GM18951 (cell line): ENCODE data around the gene MUC13.

ENCODE experiments used
- POLR2A ChIP-seq: IDR thresholded peaks from 4 replicates; pipeline ENCODE4 v1.6.1; 2011; ENCODE audit warnings: mild to moderate bottlenecking; ENCODE audit not compliant: insufficient read length, insufficient read depth; ENCODE audit errors: extremely low read depth
- in situ Hi-C: fragments of 300-500 bp; cut with MboI; formaldehyde crosslinking; loops from one replicate; pipeline ENCODE4 v1.12.0; 2022; ENCODE audit warnings: low sequenced_read_pairs, mixed read lengths, inconsistent platforms; ENCODE audit not compliant: unreplicated experiment

Gene MUC13

GRCh38 chr3:124928333-124929202 is 6.0 kb downstream of the MUC13 start:
- no peak for TF ChIP-seq POLR2A
- in situ Hi-C loops, result no loop called here

DNA sequence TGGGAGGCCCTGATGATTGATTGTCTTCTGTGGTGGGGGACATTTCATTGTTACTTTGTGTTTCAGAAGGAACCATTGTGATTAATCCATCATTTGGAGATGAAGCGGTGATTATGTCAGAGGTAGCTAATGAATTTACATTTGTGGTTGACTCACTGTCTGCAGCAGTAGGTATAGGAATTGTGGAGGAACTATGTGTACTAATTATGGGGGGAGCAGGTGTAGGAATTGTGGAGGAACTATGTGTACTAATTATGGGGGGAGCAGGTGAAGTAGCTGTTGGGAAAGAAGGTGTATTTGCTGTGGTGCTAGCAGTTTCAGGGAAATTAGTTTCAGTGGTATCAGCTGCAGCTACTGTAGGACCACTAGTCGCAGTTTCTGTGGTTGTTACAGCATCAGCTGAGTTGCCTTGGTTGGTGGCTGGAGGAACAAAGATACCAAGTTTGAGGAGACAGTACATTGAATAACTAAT is 6.9 kb downstream of the MUC13 start:
- in situ Hi-C loops, result no loop called here
- no peak for TF ChIP-seq POLR2A

- in situ Hi-C loops, result no loop called here
- no peak for TF ChIP-seq POLR2A
Measured at GRCh38 chr3:124926426-124927101, 8.0 kb downstream of the MUC13 start.

DNA sequence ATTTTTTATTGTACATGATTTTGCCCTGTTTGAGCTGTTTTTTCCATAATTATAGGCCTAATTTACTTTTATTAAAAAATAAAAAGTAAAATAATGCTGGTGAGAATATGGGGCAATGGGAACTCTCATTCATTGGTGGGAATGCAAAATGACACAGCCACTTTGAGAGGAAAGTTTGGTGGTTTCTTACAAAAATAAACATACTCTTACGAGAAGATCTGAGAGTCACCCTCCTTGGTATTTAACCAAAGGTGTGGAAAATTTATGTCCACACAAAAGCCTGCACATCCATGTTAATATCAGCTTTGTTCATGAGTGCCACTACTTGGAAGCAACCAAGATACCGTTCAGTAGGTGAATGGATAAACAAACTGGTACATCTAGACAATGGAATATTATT is 9.8 kb downstream of the MUC13 start:
- no peak for TF ChIP-seq POLR2A
- in situ Hi-C loops, result no loop called here

- in situ Hi-C loops, result no loop called here
- TF ChIP-seq POLR2A, result no peak
Measured at GRCh38 chr3:124923833-124924232, 10.7 kb downstream of the MUC13 start.

GRCh38 chr3:124920718-124921117 is 13.8 kb downstream of the MUC13 start:
- TF ChIP-seq POLR2A, result no peak
- in situ Hi-C loops, result no loop called here

DNA sequence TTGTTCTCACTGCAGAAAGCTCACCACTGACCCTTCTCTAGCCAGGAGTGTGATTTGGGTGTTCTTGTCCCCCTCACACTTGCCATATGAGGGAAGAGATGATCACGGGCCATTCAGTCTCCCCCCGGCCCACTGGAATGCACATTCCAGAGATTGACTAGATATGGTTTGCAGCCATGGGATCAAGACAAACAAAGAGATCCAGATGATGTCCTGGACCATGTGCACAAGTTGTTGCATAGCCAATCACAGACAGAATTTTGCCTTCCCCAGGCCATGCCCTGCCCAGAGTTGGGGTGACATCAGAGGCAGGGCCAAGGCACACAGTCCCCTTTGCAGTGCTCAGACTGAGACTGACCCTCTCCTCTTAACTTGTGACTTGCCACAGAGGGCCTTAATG is 14.8 kb downstream of the MUC13 start:
- in situ Hi-C loops, result no loop called here
- TF ChIP-seq POLR2A, result no peak

GRCh38 chr3:124918524-124918923 is 16.0 kb downstream of the MUC13 start:
- in situ Hi-C loops, result no loop called here
- no peak for TF ChIP-seq POLR2A

DNA sequence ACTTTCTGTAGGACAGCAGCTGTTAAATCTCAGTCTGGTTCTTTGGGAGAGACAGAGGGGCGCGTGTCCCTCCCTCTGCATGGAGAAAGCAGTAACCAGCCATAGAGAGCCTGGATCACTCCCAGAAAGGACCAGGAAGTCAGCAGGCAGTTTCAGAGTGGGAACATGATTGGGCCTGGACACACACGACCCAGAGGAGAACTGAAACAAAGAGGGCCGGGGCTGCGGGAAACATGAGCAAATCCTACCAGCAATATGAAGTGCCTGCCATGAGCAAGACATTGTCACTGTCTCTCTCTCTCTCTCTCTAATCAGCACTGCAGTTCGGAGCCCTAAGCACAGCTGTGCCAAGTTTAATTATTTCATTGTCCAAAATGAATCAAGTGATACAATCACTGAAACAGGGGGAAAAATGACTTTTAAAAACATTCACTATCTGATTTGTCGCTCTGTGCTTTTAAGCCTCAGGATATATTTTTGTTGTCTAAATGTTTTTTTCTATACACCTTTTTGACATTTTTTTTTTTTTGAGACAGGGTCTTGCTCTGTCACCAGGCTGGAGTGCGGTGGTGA is 17.6 kb downstream of the MUC13 start:
- no peak for TF ChIP-seq POLR2A
- in situ Hi-C loops, result no loop called here

GRCh38 chr3:124915254-124915653 is 19.3 kb downstream of the MUC13 start:
- TF ChIP-seq POLR2A, result no peak
- in situ Hi-C loops, result no loop called here

DNA sequence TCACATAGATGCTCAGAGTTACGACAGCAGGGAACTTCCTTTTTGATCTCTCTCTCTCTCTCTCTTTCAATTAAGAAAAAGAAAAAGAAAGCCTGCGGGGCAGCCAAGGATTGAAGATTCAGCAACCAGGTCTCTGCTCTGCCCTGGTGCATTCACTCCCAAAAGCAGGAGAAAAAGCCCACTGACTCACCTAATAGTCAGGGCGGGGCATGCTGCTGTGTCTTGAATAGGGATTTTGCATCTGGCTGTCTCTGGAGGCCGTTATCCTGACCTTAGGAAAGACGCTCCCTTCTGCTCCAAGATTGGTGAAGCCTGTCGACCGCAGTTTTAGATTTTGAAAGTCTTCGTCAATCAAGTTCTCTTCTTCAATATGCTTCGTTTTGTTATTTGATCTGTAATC is 26.6 kb downstream of the MUC13 start:
- no peak for TF ChIP-seq POLR2A
- in situ Hi-C loops, result no loop called here

GRCh38 chr3:124904835-124905492 is 29.6 kb downstream of the MUC13 start:
- in situ Hi-C loops, result no loop called here

More at GRCh38 chr3:124904835-124905492, 29.6 kb downstream of the MUC13 start:
- TF ChIP-seq POLR2A, result no peak
